Hematopoietic multipotent progenitor cell treated with erythropoietin and hydrocortisone succinate and interleukin-3 and kit ligand, for 8 days (in vitro differentiated cells): ENCODE data around the gene NR2F1-AS1.

Source experiments
- DNase-seq: peaks from one replicate; pipeline ENCODE4 v3.0.0-alpha.2; 2015

Gene NR2F1-AS1

DNA sequence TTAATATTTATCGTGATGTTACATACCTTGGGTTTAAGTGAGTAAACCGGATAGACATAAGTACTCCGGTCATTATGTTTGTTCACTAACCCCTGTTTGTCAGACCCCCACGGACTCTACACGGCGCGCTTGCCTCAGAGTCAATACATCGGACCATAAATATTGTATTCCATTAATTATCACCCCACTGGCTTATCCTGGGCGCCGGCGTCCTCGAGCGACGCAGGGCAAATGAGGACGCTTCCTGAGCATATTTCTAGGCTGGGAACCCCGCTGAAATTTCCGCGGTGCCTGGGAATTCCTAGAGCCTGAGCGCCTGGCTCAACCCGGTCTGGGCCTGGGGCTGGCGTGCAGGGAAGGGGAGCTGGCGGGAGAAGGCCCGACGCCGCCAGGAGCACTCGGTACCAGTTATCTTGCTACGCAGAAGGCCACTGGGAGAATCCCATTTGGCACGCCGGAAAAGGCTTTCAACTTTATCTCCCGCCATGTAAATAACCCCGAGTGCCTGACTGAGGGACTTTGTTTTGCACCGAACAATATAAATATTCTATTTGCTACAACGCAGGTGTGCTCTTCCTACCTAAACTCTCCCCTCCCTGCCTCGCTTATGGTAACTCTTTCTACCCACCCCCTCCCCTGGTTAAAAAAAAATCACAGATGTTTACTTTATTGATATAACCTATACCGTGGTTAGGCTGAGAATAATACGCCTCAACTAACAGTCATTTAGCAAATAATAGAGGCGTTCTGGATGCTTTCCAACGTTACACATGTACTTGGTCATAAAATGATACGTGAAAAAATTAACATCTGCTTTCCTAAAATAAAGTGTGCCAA, 21.4 kb upstream of the NR2F1-AS1 start:
- no peak for DNase-seq

GRCh38 chr5:93601802-93602155, 20.8 kb upstream of the NR2F1-AS1 start:
- no peak for DNase-seq

DNA sequence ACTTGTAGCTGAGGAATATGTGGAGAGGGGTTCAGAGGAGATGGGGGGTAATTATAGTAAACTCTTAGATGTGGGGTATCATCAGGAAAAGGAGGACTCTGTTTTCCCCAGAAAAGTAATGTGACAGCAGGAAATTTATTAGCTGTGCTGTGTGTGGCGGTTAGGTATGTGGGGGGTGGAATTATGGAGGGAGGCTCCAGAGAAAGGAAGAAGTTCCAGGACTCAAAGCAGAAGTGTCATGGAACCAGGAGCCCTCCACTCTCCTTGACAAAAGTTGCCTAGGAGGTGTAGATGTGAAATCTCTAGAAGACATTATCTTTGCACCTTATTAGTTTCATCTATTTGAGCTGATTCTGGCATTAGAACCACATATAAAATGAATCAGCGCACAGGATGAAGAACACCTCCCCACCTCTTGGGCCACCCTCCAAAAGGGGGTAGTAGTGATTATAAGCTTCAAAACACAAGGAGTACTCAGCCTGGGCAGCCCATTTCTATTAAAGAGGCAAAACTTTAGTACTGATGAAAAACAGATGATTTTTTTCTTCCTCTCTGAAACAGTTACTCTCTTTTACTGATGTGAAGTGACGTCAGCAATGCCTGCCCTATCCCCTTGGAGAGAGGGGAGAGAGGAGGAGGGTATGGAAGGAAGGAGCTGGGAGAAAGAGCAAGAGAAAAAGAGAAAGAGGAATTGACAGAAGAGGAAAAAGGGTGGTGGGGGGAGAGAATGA, 20.2 kb upstream of the NR2F1-AS1 start:
- no peak for DNase-seq

GRCh38 chr5:93600409-93601070, 19.5 kb upstream of the NR2F1-AS1 start:
- DNase-seq: no peak

DNA sequence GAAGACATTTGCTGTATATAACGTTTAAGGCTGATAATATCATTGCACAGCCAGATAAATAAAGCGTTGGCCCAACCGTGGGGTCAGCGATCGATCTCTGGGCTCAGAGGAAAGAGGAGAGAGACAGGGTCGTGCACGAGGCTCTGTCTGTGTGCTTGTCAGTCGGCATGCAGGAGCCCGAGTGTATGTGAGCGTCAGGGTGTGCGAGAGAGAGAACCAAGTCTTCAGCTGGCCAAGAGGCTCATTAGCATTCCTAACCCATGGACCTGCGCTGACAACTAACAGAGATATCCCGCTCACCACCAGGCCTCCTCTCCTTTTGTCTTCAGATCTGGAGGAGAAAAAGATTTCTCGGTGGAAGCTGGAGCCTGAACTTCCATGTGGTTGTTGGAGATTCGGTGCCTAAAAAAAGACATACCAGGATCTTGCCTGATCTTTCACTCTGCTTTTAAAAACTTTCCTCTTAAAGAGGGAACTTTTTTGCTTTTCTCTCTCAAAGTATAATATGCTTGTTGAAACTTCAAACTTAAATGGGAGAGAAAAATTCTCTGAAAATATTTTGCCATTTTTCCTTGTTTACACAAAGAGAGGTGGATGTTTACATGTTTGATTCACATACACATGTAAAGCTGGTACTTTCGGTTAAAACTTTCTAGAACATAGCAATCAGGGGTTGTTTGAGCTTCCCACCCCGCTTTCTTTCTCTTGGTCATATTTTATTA, 18.5 kb upstream of the NR2F1-AS1 start:
- DNase-seq: no peak

DNA sequence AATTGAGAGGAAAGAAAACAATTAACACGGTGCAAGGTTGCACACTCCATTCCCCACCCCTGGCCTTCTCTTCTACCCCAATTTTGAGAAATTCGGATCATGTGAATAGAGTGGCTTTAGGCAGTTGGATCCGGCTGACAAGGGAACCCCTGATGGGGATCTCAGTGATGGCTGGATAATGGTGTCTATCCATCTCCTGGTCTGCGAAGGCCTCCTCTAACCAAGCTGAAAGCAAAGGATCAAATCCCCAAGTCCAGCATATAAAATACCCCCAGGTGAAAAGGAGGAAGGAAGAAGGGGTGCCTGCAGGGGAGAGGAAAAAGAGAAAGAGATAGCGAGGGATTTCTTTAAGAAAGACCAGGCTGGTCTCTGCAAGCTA, 18.0 kb upstream of the NR2F1-AS1 start:
- DNase-seq: no peak

- no peak for DNase-seq
Measured at GRCh38 chr5:93598091-93599000, 17.3 kb upstream of the NR2F1-AS1 start.

DNA sequence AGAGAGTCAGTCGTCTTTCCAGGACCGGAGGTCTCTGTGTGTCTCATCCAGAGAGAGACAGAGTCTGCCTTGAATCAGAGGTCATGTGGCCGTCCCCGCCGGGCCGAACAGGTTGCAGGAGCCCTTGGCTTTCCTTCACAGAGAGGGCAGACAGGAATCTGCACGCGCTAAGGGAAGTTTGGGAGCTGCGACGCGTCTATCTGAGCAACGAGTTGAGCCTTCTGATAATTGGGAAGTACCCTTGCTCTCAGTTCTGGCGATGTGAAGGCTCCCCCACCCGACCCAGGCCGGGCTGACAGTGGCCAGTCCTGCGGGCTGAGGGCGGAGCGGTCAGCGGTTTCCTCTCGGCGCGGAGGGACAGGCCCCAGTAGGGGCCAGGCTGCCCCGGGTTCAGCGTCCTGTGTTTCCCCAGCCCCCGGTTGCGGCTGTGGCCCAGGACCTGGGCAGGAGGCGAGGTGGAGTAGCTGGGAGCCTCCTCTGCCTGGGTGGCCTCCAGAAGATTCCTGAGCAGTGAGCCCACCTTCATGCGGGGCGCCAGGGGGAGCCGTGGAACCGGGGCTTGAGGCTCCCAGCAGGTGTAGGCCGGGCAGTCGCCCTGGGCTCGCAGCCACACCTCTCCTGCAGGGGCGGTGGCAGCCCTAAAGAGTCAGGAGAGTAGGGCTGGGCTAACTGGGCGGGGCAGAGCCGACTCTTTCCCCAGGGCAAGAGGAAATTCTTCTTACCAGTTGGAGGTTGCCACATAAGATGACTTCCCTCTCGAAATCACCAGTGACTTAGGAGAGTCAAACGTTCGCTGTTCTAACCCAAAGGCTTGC, 15.9 kb upstream of the NR2F1-AS1 start:
- no peak for DNase-seq

DNA sequence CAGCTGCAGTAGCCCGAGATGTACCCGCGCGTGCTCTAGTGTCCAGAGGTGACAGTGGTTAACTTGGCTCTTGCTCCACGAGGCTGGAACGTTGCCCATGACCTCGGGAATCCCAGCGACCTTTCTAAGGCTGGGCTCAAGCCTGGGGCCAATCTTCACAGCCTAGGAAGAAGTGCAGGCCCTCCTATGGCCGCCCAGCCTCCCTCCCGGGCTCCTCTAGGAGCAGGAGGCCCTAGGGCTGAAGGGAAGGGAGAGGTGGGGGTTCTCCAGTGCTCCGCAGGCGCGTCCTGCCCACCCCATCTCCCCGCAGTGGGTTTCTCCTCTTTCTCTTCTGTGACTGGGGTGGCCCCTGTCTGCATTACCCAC, 15.3 kb upstream of the NR2F1-AS1 start:
- no peak for DNase-seq

- DNase-seq: no peak
Measured at GRCh38 chr5:93595420-93596147, 14.6 kb upstream of the NR2F1-AS1 start.

DNA sequence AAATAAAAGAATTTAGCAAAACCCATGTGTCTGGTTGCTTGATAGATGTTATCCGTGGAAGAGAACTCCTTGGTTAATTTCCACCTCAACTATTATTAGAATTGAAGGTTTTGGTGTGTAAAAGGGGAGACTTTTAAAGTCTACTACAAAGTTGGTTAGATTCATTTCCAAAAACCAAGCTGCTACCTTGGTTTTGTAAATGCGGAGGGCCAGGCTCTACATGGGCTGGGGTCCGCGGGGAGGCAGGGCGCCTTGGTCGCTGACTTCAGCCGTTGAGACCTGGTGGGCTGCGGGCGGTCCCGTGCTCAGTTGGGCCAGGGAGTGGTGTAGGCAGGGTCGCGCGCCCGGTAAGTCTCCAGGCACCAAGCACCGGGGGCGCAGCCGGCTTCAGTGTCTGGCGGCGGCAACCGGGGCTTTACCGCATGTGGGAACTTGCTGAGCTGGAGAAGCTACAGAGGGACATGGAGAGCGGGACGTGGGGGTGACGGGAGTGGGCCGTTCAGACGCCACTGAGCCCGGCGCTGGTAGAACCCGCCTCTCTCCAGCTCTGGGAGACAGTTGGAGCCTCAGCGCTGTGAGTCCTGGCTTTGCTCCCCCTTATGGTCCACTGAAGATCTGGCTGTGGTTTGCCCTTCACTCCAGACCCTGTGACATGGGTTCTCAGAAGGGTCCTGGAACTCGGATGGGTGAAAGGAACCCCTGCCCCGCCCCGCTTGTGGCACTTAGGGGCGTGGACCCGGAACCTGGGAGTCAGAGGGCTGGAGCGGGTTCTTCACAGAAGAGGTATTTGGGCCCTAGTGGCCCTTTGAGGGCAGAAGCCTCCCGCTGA, 13.8 kb upstream of the NR2F1-AS1 start:
- DNase-seq: no peak

GRCh38 chr5:93593476-93594131, 12.6 kb upstream of the NR2F1-AS1 start:
- DNase-seq: no peak

GRCh38 chr5:93592883-93593282, 11.9 kb upstream of the NR2F1-AS1 start:
- no peak for DNase-seq

DNA sequence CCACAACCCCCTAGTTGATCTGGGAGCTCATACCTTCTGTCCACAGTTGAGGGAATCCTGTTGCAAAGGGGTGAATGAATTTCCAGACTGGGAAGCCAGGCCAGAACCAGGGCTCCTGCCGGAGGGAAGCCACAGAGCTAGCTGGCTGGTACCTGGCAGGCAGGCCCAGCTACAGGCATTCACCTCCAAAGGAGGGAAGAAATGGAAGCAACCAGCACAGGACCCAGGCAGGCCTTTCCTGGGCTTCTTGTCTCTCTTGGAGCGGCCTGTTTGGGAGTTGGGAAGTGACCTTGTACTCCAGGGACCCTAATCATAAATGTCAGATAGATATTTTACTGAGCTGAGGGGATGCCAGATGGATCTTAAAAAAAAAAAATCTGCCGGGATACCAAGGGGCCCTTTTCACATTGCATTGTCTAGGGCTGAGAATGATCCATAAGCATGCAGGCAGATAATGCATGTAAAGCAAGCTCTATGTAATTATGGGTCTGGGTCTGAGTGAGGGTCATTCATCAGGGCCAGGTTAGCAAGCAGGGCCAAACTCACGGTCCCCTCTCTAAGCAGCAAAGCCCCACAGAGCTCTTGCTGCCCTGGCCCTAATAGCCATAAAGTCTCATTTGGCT, 10.4 kb upstream of the NR2F1-AS1 start:
- DNase-seq: no peak

DNA sequence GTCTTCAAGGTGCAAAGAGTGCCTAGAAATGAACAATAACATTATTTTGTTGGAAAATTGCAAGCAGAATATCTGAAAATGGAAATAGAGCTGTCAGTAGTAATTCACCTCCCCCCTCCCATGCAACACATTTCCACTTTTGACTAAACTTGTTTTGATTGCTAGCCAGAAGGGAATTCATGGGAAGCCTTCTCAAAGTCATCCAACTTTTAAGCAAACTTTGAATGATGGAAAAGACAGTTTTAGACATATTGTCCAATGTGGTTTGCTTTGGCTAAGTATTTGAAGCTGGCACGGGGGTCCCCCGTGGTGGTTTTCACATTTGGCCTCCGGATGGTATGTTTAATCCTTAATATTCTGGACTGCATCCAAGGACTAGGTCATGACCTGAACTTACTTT, 9.5 kb upstream of the NR2F1-AS1 start:
- no peak for DNase-seq

- no peak for DNase-seq
Measured at GRCh38 chr5:93589829-93590215, 8.8 kb upstream of the NR2F1-AS1 start.

DNA sequence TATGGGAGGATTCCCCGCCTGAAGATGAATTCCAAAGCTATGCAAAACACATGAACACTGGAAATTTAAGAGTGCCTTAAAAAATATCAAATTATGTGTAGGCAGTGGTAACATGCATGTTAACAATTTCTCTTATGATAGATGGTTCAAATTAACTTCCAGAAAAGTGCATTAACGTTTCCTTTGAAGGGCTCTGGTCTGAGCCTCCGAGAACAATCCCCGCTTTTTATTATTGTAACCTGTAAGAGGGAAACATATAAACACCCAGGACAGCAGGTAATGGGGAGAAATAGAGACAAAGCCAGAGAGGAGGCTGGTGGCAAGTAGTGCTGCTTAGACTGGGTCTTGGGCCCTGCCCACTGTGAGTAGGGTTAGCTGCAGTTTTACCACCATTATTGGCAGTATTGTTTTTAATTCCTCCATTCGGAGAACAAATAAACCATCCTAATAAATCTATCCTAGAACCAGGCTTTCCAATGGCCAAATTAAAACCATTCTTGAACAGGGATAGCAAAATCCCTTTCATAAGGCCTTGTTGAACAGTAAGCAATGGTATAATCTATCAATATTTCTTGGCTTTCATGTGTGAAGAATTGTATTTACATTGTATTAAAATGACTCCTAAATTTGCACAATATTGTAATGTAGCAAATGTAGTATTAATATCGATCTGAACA, 8.3 kb upstream of the NR2F1-AS1 start:
- no peak for DNase-seq
